ENCODE results near the gene AKT2. TPM values are rescaled to one million over a fixed set of nuclear protein-coding genes. Genes with fewer than 3 reads are reported as not detected.
A peak's percentile ranks its signal among the peaks of the same experiment; 100 is the strongest.

AKT2 gene
- total RNA-seq, 2 donors from 2014 or later = 190 to 208 TPM

GRCh38 chr19:40193587-40193849 is 91.6 kb downstream of the AKT2 start:
- Histone ChIP-seq H3K4me1 (ENCODE audit: control insufficient read depth, insufficient read depth, low read length) (no peaks in the 10 kb centered on the region), H3K9me3 (ENCODE audit: control insufficient read depth, low read length) (no peaks in the 10 kb centered on the region), H3K27me3 (ENCODE audit: control insufficient read depth, insufficient read depth, low read length, poor library complexity, severe bottlenecking) (peaks cover 4% of the 10 kb centered on the region), H3K36me3 (ENCODE audit: control insufficient read depth, insufficient read depth, low read length) (no peaks in the 10 kb centered on the region), H3K9ac (ENCODE audit: extremely low read depth, low read length, poor library complexity, severe bottlenecking) (no peak overlapping the region), H3K4me3 (ENCODE audit: low read length) (no peak overlapping the region), H3K27ac (ENCODE audit: low read depth, low read length) (no peak overlapping the region)
- DNase-seq = no peak
- Mint-ChIP-seq H3K4me3 (no peak overlapping the region), H3K9me3 (no peaks in the 10 kb centered on the region), H3K27ac (no peak overlapping the region), H3K27me3 (ENCODE audit: insufficient read depth) (peaks cover 4% of the 10 kb centered on the region), H3K4me1 (no peaks in the 10 kb centered on the region), H3K36me3 (ENCODE audit: low read depth) (peaks cover 6% of the 10 kb centered on the region)
- TF ChIP-seq CTCF (conservative IDR thresholded peaks at IDR 0.05) = no peak
- 93 to 95% methylated on average over 3 of the region's 3 CpGs for WGBS, 2 experiments (ENCODE audit: insufficient coverage in 1 of 2, insufficient read length in 1 of 2)

- Histone ChIP-seq H3K36me3 (ENCODE audit: control insufficient read depth, insufficient read depth, low read length) (no peaks in the 10 kb centered on the region), H3K4me3 (ENCODE audit: low read length) (peak overlapping the region; percentile 64), H3K4me1 (ENCODE audit: control insufficient read depth, insufficient read depth, low read length) (no peaks in the 10 kb centered on the region), H3K9me3 (ENCODE audit: control insufficient read depth, low read length) (no peaks in the 10 kb centered on the region), H3K27me3 (ENCODE audit: control insufficient read depth, insufficient read depth, low read length, poor library complexity, severe bottlenecking) (peaks cover 4% of the 10 kb centered on the region), H3K27ac (ENCODE audit: low read depth, low read length) (no peak overlapping the region), H3K9ac (ENCODE audit: extremely low read depth, low read length, poor library complexity, severe bottlenecking) (no peak overlapping the region)
- Mint-ChIP-seq H3K36me3 (ENCODE audit: low read depth) (peaks cover 3% of the 10 kb centered on the region), H3K4me3 (peak overlapping the region; percentile 75), H3K9me3 (no peaks in the 10 kb centered on the region), H3K27me3 (ENCODE audit: insufficient read depth) (peaks cover 4% of the 10 kb centered on the region), H3K4me1 (no peaks in the 10 kb centered on the region), H3K27ac (no peak overlapping the region)
- peak; percentile 57 for DNase-seq
- TF ChIP-seq CTCF (conservative IDR thresholded peaks at IDR 0.05) = no peak
- 72 to 75% methylated on average over 4 to 5 of the region's 5 CpGs for WGBS, 2 experiments (ENCODE audit: insufficient coverage in 1 of 2, insufficient read length in 1 of 2)
Measured at GRCh38 chr19:40192758-40193586, 92.2 kb downstream of the AKT2 start.

GRCh38 chr19:40191836-40192646 is 93.1 kb downstream of the AKT2 start:
- peak overlapping the region; percentile 64 for H3K4me3 ChIP-seq (ENCODE audit: low read length)
- TF ChIP-seq CTCF (conservative IDR thresholded peaks at IDR 0.05) = peak; percentile 54
- H3K9me3 ChIP-seq (ENCODE audit: control insufficient read depth, low read length) = no peaks in the 10 kb centered on the region
- peaks cover 4% of the 10 kb centered on the region for H3K27me3 Mint-ChIP-seq (ENCODE audit: insufficient read depth)
- peak; percentile 91 for DNase-seq
- H3K36me3 ChIP-seq (ENCODE audit: control insufficient read depth, insufficient read depth, low read length) = no peaks in the 10 kb centered on the region
- H3K4me3 Mint-ChIP-seq = peak overlapping the region; percentile 75
- H3K27ac ChIP-seq (ENCODE audit: low read depth, low read length) = no peak overlapping the region
- H3K27ac Mint-ChIP-seq = no peak overlapping the region
- H3K9ac ChIP-seq (ENCODE audit: extremely low read depth, low read length, poor library complexity, severe bottlenecking) = no peak overlapping the region
- no peaks in the 10 kb centered on the region for H3K36me3 Mint-ChIP-seq (ENCODE audit: low read depth)
- H3K4me1 ChIP-seq (ENCODE audit: control insufficient read depth, insufficient read depth, low read length) = no peaks in the 10 kb centered on the region
- H3K9me3 Mint-ChIP-seq = no peaks in the 10 kb centered on the region
- 25 to 49% methylated on average over 23 to 61 of the region's 62 CpGs for WGBS, 2 experiments (ENCODE audit: insufficient coverage in 1 of 2, insufficient read length in 1 of 2)
- no peaks in the 10 kb centered on the region for H3K4me1 Mint-ChIP-seq
- H3K27me3 ChIP-seq (ENCODE audit: control insufficient read depth, insufficient read depth, low read length, poor library complexity, severe bottlenecking) = peaks cover 4% of the 10 kb centered on the region
